ENCODE data around the gene RAB11B. TPM values are rescaled to one million over a fixed set of nuclear protein-coding genes. Genes with fewer than 3 reads are reported as not detected.
A peak's percentile ranks its signal among the peaks of the same experiment; 100 is the strongest.

RAB11B gene
- total and polyA plus RNA-seq, 9 of the 15 experiments (the other 6 are each of a cell fraction or from before 2014, with no cell fraction given), result 0.74 to 71.0 (median 13.8) TPM

DNA sequence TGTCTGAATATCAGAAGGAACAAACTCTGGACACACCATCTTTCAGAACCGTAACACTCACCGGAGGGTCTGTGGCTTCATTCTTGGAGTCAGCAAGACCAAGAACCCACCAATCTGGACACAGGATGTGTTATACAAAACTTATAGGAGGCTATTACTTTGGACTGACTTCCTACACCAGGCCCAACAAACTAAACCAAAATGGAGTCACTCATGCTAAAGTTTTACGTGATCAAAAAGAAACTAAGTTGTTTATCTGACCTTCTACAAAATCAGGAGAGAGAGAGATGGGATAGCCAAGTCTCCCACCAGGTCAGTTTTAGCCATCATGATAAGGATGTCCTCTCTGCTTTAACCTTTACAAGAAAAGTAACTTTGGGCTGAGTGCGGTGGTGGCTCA lies 3.2 kb upstream of the RAB11B start:
- in situ Hi-C loops (cut with MboI), result no loop called here
- TF ChIP-seq, protein P1, sequence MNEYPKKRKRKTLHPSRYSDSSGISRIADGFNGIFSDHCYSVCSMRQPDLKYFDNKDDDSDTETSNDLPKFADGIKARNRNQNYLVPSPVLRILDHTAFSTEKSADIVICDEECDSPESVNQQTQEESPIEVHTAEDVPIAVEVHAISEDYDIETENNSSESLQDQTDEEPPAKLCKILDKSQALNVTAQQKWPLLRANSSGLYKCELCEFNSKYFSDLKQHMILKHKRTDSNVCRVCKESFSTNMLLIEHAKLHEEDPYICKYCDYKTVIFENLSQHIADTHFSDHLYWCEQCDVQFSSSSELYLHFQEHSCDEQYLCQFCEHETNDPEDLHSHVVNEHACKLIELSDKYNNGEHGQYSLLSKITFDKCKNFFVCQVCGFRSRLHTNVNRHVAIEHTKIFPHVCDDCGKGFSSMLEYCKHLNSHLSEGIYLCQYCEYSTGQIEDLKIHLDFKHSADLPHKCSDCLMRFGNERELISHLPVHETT (CRISPR knock-in tag; conservative IDR thresholded peaks at IDR 0.05 in 1 of 2, IDR thresholded peaks at IDR 0.05 in 1 of 2), result peak in 1 of 2 experiments; percentile 56; a peak in 1 of 4 replicates
- TF ChIP-seq ZNF584 (CRISPR knock-in tag; IDR thresholded peaks at IDR 0.05; ENCODE audit: low read depth) (no peak), ATF7 (IDR thresholded peaks at IDR 0.05) (no peak), TAL1 (IDR thresholded peaks at IDR 0.05) (no peak), TEAD1 (CRISPR knock-in tag; IDR thresholded peaks at IDR 0.05) (peak in 1 of 2 experiments; percentile 64; a peak in 1 of 4 replicates), FOXJ2 (tag; IDR thresholded peaks at IDR 0.05) (no peak), ZNF175 (CRISPR knock-in tag; IDR thresholded peaks at IDR 0.05; ENCODE audit: low read depth) (0 out of 2 replicates have a peak, but pooled peaks have one; percentile 44), HDGF (IDR thresholded peaks at IDR 0.05) (no peak), XRCC5 (IDR thresholded peaks at IDR 0.05; ENCODE audit: low read depth, low read length) (no peak), BHLHE40 (IDR thresholded peaks at IDR 0.05; ENCODE audit: low read length) (no peak), ZKSCAN3 (CRISPR knock-in tag; IDR thresholded peaks at IDR 0.05) (no peak), EHMT2 (IDR thresholded peaks at IDR 0.05) (no peak)
- TF ChIP-seq, protein P2, sequence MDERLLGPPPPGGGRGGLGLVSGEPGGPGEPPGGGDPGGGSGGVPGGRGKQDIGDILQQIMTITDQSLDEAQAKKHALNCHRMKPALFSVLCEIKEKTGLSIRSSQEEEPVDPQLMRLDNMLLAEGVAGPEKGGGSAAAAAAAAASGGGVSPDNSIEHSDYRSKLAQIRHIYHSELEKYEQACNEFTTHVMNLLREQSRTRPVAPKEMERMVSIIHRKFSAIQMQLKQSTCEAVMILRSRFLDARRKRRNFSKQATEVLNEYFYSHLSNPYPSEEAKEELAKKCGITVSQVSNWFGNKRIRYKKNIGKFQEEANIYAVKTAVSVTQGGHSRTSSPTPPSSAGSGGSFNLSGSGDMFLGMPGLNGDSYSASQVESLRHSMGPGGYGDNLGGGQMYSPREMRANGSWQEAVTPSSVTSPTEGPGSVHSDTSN (CRISPR knock-in tag; IDR thresholded peaks at IDR 0.05; ENCODE audit: low read depth), result no peak
- TF ChIP-seq, protein P2 (tag; conservative IDR thresholded peaks at IDR 0.05; ENCODE audit: low read depth), result 0 out of 2 replicates have a peak, but pooled peaks have one; percentile 19
- TF ChIP-seq, protein P3, sequence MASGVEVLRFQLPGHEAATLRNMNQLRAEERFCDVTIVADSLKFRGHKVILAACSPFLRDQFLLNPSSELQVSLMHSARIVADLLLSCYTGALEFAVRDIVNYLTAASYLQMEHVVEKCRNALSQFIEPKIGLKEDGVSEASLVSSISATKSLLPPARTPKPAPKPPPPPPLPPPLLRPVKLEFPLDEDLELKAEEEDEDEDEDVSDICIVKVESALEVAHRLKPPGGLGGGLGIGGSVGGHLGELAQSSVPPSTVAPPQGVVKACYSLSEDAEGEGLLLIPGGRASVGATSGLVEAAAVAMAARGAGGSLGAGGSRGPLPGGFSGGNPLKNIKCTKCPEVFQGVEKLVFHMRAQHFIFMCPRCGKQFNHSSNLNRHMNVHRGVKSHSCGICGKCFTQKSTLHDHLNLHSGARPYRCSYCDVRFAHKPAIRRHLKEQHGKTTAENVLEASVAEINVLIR (CRISPR knock-in tag; IDR thresholded peaks at IDR 0.05), result no peak
- TF ChIP-seq, protein P4, sequence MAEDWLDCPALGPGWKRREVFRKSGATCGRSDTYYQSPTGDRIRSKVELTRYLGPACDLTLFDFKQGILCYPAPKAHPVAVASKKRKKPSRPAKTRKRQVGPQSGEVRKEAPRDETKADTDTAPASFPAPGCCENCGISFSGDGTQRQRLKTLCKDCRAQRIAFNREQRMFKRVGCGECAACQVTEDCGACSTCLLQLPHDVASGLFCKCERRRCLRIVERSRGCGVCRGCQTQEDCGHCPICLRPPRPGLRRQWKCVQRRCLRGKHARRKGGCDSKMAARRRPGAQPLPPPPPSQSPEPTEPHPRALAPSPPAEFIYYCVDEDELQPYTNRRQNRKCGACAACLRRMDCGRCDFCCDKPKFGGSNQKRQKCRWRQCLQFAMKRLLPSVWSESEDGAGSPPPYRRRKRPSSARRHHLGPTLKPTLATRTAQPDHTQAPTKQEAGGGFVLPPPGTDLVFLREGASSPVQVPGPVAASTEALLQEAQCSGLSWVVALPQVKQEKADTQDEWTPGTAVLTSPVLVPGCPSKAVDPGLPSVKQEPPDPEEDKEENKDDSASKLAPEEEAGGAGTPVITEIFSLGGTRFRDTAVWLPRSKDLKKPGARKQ (CRISPR knock-in tag; IDR thresholded peaks at IDR 0.05), result no peak

More for the DNA sequence above, 3.2 kb upstream of the RAB11B start:
- Histone ChIP-seq H2AFZ (ENCODE audit: low read depth, low read length) (no peak overlapping the region), H3K4me2 (ENCODE audit: insufficient read depth, low read length) (no peak overlapping the region), H4K20me1 (replicated peaks; ENCODE audit: control insufficient read depth, insufficient read depth, low read length) (peaks cover 12% of the 10 kb centered on the region), H3K9ac (ENCODE audit: insufficient read depth in 1 of 2, low read depth in 2 of 2, low read length in 2 of 2) (no peak overlapping the region), H3K9me3 (replicated peaks; ENCODE audit: control insufficient read depth, insufficient read depth, low read depth, low read length) (peaks cover 4% of the 10 kb centered on the region), H3K79me2 (ENCODE audit: control insufficient read depth, insufficient read depth, low read length) (peaks cover 20% of the 10 kb centered on the region), H3K4me3 (no peak overlapping the region), H3K27ac (ENCODE audit: extremely low read depth, low read depth, low read length) (no peak overlapping the region), H3K27me3 (ENCODE audit: control insufficient read depth in 2 of 2, insufficient read depth in 2 of 2, low read length in 2 of 2) (no peaks in the 10 kb centered on the region), H3K36me3 (ENCODE audit: control insufficient read depth, insufficient read depth, low read length) (0 out of 3 replicates have a peak, but pooled peaks cover 4% of the 10 kb centered on the region), H3K9me1 (ENCODE audit: control insufficient read depth, insufficient read depth, low read length) (no peaks in the 10 kb centered on the region), H3K4me1 (replicated peaks in 1 of 2; ENCODE audit: control insufficient read depth in 2 of 2, insufficient read depth in 2 of 2, low read length in 2 of 2) (peaks cover 17 to 23% of the 10 kb centered on the region in 2 experiments; a peak in 4 of 5 replicates)
- FAIRE-seq (no peak), ATAC-seq (no peak), DNase-seq (ENCODE audit: extremely low read depth in 1 of 4, low spot score in 3 of 4) (no peak)
- CTCF ChIA-PET (ENCODE audit: low intra/inter-chr PET ratio), result no interaction called here
- POLR2A ChIA-PET, result interaction anchor here (0.6 to 1.3 kb wide), 4 partner anchors 13 to 33 kb away, joined by 3 to 4 read pairs (median 4); no protein-coding TSS in a partner anchor
- WGBS (ENCODE audit: insufficient coverage, low coverage, missing lambda C conversion rate), result 64% methylated on average over 4 of the region's 4 CpGs
- intact Hi-C loops (cut with micrococcal nuclease), result no loop called here
- no TSS peak for BruUV-seq (replicated peaks)

Data from K562 (cell line).